HCT116 (cell line): ENCODE results near the gene NOL4L.

ENCODE experiments used
- CEBPB ChIP-seq: IDR thresholded peaks from 2 replicates; pipeline ENCODE4 v1.6.1; 2012; ENCODE audit warnings: low read depth
- CTCF ChIP-seq, 3 experiments: fragments of 200-600 bp in 1 of 3; sonication (generic) in 1 of 3; IDR thresholded peaks in 2 of 3; conservative IDR thresholded peaks in 1 of 3; 2 replicates each; pipeline ENCODE4 v1.5.1; 2012 to 2017; ENCODE audit warnings: low read depth in 2 of 3, low read length in 2 of 3, antibody characterized with exemption in 1 of 3, borderline replicate concordance in 1 of 3, control low read depth in 1 of 3, mild to moderate bottlenecking in 1 of 3, mixed read lengths in 1 of 3, mixed run types in 1 of 3, moderate library complexity in 1 of 3; ENCODE audit not compliant: insufficient read depth in 1 of 3
- EGR1 ChIP-seq: IDR thresholded peaks from 2 replicates; pipeline ENCODE4 v1.6.1; 2012; ENCODE audit warnings: low read depth
- ELF1 ChIP-seq: IDR thresholded peaks from 2 replicates; pipeline ENCODE4 v1.6.1; 2012; ENCODE audit warnings: low read depth, borderline replicate concordance
- EZH2 ChIP-seq: fragments of 200-600 bp; sonication (generic); IDR thresholded peaks from 2 replicates; pipeline ENCODE4 v1.6.1; 2017; ENCODE audit warnings: antibody characterized with exemption, mixed run types
- EZH2phosphoT487 ChIP-seq: fragments of 200-600 bp; IDR thresholded peaks from 2 replicates; pipeline ENCODE4 v1.6.1; 2018; ENCODE audit warnings: antibody characterized with exemption, borderline replicate concordance
- POLR2A ChIP-seq: IDR thresholded peaks from 2 replicates; pipeline ENCODE4 v1.7.0; 2011; ENCODE audit warnings: borderline replicate concordance; ENCODE audit not compliant: insufficient read depth, insufficient read length; ENCODE audit errors: extremely low read depth
- POLR2AphosphoS5 ChIP-seq: IDR thresholded peaks from 2 replicates; pipeline ENCODE4 v1.6.1; 2011; ENCODE audit warnings: mild to moderate bottlenecking, low read depth, low read length, moderate library complexity
- RAD21 ChIP-seq: IDR thresholded peaks from 2 replicates; pipeline ENCODE4 v1.6.1; 2012; ENCODE audit warnings: low read depth, mild to moderate bottlenecking
- REST ChIP-seq: IDR thresholded peaks from 2 replicates; pipeline ENCODE4 v1.6.1; 2012; ENCODE audit warnings: low read depth
- SIN3A ChIP-seq: IDR thresholded peaks from 2 replicates; pipeline ENCODE4 v1.6.1; 2012; ENCODE audit warnings: low read depth
- SP1 ChIP-seq: IDR thresholded peaks from 2 replicates; pipeline ENCODE4 v1.6.1; 2012; ENCODE audit warnings: low read depth
- SRF ChIP-seq: IDR thresholded peaks from 2 replicates; pipeline ENCODE4 v1.6.1; 2012; ENCODE audit warnings: low read depth
- TCF7L2 ChIP-seq: IDR thresholded peaks from 2 replicates; pipeline ENCODE4 v1.7.0; 2011; ENCODE audit warnings: borderline replicate concordance, inconsistent platforms; ENCODE audit not compliant: insufficient read depth, insufficient read length; ENCODE audit errors: extremely low read depth

GRCh38 chr20:32603046-32603726 is 18.1 kb upstream of the NOL4L start:
- no peak for TF ChIP-seq CTCF (IDR thresholded peaks at IDR 0.05 in 2 of 3, conservative IDR thresholded peaks at IDR 0.05 in 1 of 3; ENCODE audit: borderline replicate concordance in 1 of 3, insufficient read depth in 1 of 3, low read depth in 2 of 3, low read length in 2 of 3)
- TF ChIP-seq RAD21 = no peak
- TF ChIP-seq EZH2phosphoT487 = no peak
- no peak for TF ChIP-seq POLR2A
- TF ChIP-seq POLR2AphosphoS5 = no peak
- no peak for TF ChIP-seq EZH2
- no peak for TF ChIP-seq SIN3A
- TF ChIP-seq REST = no peak
- no peak for TF ChIP-seq SRF
- no peak for TF ChIP-seq ELF1
- TF ChIP-seq CEBPB = no peak
- no peak for TF ChIP-seq TCF7L2
- no peak for TF ChIP-seq EGR1
- TF ChIP-seq SP1 = no peak
